HEK293 (cell line): ENCODE data around the gene OR10A3.

Experiments
- CTCF ChIA-PET: fragments of 350-600 bp; formaldehyde crosslinking; extraction: SDS; loops from one replicate; lab custom pipeline; 2021; ENCODE audit warnings: antibody characterized with exemption; lab: Yijun Ruan, JAX
- POLR2A ChIA-PET: fragments of 300-600 bp; formaldehyde crosslinking; extraction: SDS; loops from one replicate; lab custom pipeline; 2020; ENCODE audit warnings: antibody characterized with exemption, inconsistent platforms; lab: Yijun Ruan, JAX
- H3K27ac ChIP-seq: fragments of 200-500 bp; sonication (Bioruptor generic); 2 replicates; pipeline ENCODE4 v1.5.1; 2014; ENCODE audit warnings: low read depth, low read length, control low read depth, inconsistent platforms; ENCODE audit errors: extremely low read depth
- H3K36me3 ChIP-seq, 2 experiments: fragments of 200-500 bp in 1 of 2; sonication (Bioruptor generic) in 1 of 2; 1 replicate in 1 of 2; 2 replicates in 1 of 2; pipeline ENCODE4 v1.5.1; 2014 to 2017; ENCODE audit warnings: inconsistent platforms in 2 of 2, low read length in 2 of 2; ENCODE audit not compliant: control insufficient read depth in 2 of 2, insufficient read depth in 1 of 2
- H3K4me1 ChIP-seq: fragments of 200-500 bp; sonication (Bioruptor generic); 2 replicates; pipeline ENCODE4 v1.5.1; 2014; ENCODE audit warnings: mild to moderate bottlenecking, low read length, inconsistent platforms; ENCODE audit not compliant: control insufficient read depth, insufficient read depth
- H3K4me3 ChIP-seq: 2 replicates; pipeline ENCODE4 v1.5.1; 2011; ENCODE audit warnings: low read depth, mild to moderate bottlenecking, control low read depth, low read length, moderate library complexity
- H3K9me3 ChIP-seq: fragments of 200-500 bp; sonication (Bioruptor generic); 2 replicates; pipeline ENCODE4 v1.5.1; 2014; ENCODE audit warnings: low read depth, low read length, inconsistent platforms; ENCODE audit not compliant: control insufficient read depth, insufficient read depth
- FEZF1 ChIP-seq: fragments of 450-650 bp; formaldehyde crosslinking; IDR thresholded peaks from 2 replicates; pipeline ENCODE4 v1.5.1; 2016; ENCODE audit warnings: missing biosample characterization, missing genetic modification characterization
- GLI4 ChIP-seq: fragments of 450-650 bp; formaldehyde crosslinking; IDR thresholded peaks from 2 replicates; pipeline ENCODE4 v1.5.1; 2016; ENCODE audit warnings: missing biosample characterization, missing genetic modification characterization
- GLIS1 ChIP-seq: fragments of 450-650 bp; formaldehyde crosslinking; IDR thresholded peaks from 2 replicates; pipeline ENCODE4 v1.5.1; 2016; ENCODE audit warnings: missing biosample characterization, missing genetic modification characterization
- KLF10 ChIP-seq: fragments of 450-650 bp; IDR thresholded peaks from 2 replicates; pipeline ENCODE4 v1.5.1; 2018; ENCODE audit warnings: missing biosample characterization, mild to moderate bottlenecking, missing genetic modification characterization
- KLF8 ChIP-seq: fragments of 450-650 bp; formaldehyde crosslinking; IDR thresholded peaks from 2 replicates; pipeline ENCODE4 v1.5.1; 2016; ENCODE audit warnings: missing biosample characterization, missing genetic modification characterization
- MEIS1 ChIP-seq: sonication (generic); formaldehyde crosslinking; IDR thresholded peaks from 2 replicates; pipeline ENCODE4 v1.8.1; 2022; ENCODE audit warnings: missing genetic modification reagents, mild to moderate bottlenecking, borderline replicate concordance
- SCRT2 ChIP-seq: fragments of 450-650 bp; formaldehyde crosslinking; IDR thresholded peaks from 2 replicates; pipeline ENCODE4 v1.5.1; 2016; ENCODE audit warnings: missing biosample characterization, missing genetic modification characterization
- ZBTB21 ChIP-seq: fragments of 450-650 bp; formaldehyde crosslinking; IDR thresholded peaks from 2 replicates; pipeline ENCODE4 v1.5.1; 2017; ENCODE audit warnings: missing biosample characterization, missing genetic modification characterization
- ZFP3 ChIP-seq: fragments of 450-650 bp; formaldehyde crosslinking; IDR thresholded peaks from 2 replicates; pipeline ENCODE4 v1.5.1; 2016; ENCODE audit warnings: low read depth, missing biosample characterization, missing genetic modification characterization
- ZNF175 ChIP-seq: fragments of 450-650 bp; formaldehyde crosslinking; IDR thresholded peaks from 2 replicates; pipeline ENCODE4 v1.5.1; 2016; ENCODE audit warnings: missing biosample characterization, missing genetic modification characterization
- ZNF239 ChIP-seq: fragments of 450-650 bp; formaldehyde crosslinking; IDR thresholded peaks from 2 replicates; pipeline ENCODE4 v1.5.1; 2016; ENCODE audit warnings: missing biosample characterization, missing genetic modification characterization
- ZNF266 ChIP-seq: fragments of 450-650 bp; formaldehyde crosslinking; IDR thresholded peaks from 2 replicates; pipeline ENCODE4 v1.5.1; 2016; ENCODE audit warnings: missing biosample characterization, missing genetic modification characterization, low read depth
- ZNF404 ChIP-seq: fragments of 450-650 bp; formaldehyde crosslinking; IDR thresholded peaks from 2 replicates; pipeline ENCODE4 v1.5.1; 2017; ENCODE audit warnings: missing biosample characterization, missing genetic modification characterization
- ZNF501 ChIP-seq: fragments of 450-650 bp; formaldehyde crosslinking; IDR thresholded peaks from 2 replicates; pipeline ENCODE4 v1.5.1; 2016; ENCODE audit warnings: missing biosample characterization, missing genetic modification characterization
- ZNF658 ChIP-seq: fragments of 450-650 bp; formaldehyde crosslinking; IDR thresholded peaks from 2 replicates; pipeline ENCODE4; 2016; ENCODE audit warnings: missing biosample characterization, missing genetic modification characterization
- ZNF830 ChIP-seq: fragments of 450-650 bp; IDR thresholded peaks from 2 replicates; pipeline ENCODE4 v1.5.0; 2018; ENCODE audit warnings: missing biosample characterization, missing genetic modification characterization, low read depth, mild to moderate bottlenecking, moderate library complexity
- ZNF837 ChIP-seq: fragments of 450-650 bp; formaldehyde crosslinking; IDR thresholded peaks from 2 replicates; pipeline ENCODE4 v1.5.1; 2016; ENCODE audit warnings: missing biosample characterization, missing genetic modification characterization
- ZNF843 ChIP-seq: fragments of 450-650 bp; formaldehyde crosslinking; IDR thresholded peaks from 2 replicates; pipeline ENCODE4 v1.5.1; 2016; ENCODE audit warnings: missing biosample characterization, missing genetic modification characterization
- TF ChIP-seq, protein P1 (sequence below): fragments of 450-650 bp; formaldehyde crosslinking; IDR thresholded peaks from 2 replicates; pipeline ENCODE4 v1.5.1; 2016; ENCODE audit warnings: missing biosample characterization, missing genetic modification characterization, low read depth
- TF ChIP-seq, protein P2 (sequence below): fragments of 450-650 bp; formaldehyde crosslinking; optimal IDR thresholded peaks from 2 replicates; pipeline ENCODE3; 2016; ENCODE audit warnings: missing biosample characterization, mild to moderate bottlenecking, missing genetic modification characterization
- TF ChIP-seq, protein P3 (sequence below): fragments of 450-650 bp; formaldehyde crosslinking; IDR thresholded peaks from 2 replicates; pipeline ENCODE4 v1.5.1; 2016; ENCODE audit warnings: missing biosample characterization, missing genetic modification characterization
- TF ChIP-seq, protein P4 (sequence below): fragments of 450-650 bp; IDR thresholded peaks from 2 replicates; pipeline ENCODE4 v1.5.1; 2018; ENCODE audit warnings: missing biosample characterization, missing genetic modification characterization

OR10A3 gene

DNA sequence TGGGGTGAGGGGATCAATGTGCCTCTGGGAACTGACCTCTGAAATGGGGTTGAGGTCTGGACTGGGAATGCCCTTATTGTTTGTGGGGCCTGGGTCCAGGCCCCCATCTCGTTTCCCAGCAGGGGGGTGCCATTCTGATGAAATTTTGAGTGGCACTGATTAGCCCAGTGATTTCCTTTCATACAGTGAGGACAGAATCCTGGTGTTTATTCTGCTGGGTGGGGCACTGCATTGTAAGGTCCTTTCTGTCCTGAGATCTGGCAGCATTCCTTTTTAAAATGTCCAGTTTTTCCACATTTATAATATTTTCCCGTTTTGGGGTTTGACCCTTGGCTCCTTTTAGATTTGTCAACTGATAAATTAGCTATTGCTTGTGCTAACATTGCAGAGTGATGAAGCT lies 37.6 kb downstream of the OR10A3 start (continued):
- no peak for TF ChIP-seq ZNF830 (tag by site-specific recombination)
- TF ChIP-seq KLF10 (tag by site-specific recombination): no peak
- TF ChIP-seq ZFP3: no peak
- no peak for TF ChIP-seq MEIS1 (CRISPR knock-in tag)
- TF ChIP-seq, protein P1, sequence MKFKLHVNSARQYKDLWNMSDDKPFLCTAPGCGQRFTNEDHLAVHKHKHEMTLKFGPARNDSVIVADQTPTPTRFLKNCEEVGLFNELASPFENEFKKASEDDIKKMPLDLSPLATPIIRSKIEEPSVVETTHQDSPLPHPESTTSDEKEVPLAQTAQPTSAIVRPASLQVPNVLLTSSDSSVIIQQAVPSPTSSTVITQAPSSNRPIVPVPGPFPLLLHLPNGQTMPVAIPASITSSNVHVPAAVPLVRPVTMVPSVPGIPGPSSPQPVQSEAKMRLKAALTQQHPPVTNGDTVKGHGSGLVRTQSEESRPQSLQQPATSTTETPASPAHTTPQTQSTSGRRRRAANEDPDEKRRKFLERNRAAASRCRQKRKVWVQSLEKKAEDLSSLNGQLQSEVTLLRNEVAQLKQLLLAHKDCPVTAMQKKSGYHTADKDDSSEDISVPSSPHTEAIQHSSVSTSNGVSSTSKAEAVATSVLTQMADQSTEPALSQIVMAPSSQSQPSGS (tag by site-specific recombination): no peak
- no peak for TF ChIP-seq ZNF837 (tag by site-specific recombination)
- no peak for TF ChIP-seq ZNF501 (tag by site-specific recombination)
- TF ChIP-seq, all 188 proteins: peak for 0

DNA sequence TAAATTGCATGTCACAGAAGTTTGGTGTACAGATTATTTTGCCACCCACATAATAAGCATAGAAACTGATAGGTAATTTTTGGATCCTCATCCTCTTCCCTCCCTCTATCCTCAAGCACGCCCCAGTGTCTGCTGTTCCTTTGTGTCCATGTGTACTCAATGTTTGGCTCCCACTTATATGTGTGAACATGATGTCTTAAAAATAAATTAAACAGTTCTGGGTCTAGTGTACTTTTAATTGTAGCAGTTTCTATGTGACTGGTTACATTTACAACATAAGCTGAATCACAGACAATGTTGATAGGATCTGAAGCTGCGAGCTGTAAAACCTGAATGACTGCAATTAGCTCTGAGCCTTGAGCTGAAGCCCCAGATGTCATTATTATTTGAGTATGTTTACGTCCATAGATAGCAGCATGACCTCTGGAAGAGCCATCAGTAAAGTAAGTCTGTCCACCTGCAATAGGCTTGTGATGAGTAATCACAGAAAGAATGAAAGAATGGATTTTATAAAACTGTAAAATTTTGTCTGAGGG lies 40.1 kb downstream of the OR10A3 start:
- H3K27ac ChIP-seq: no peak overlapping the region
- H3K9me3 ChIP-seq: no peaks in the 10 kb centered on the region
- no peaks in the 10 kb centered on the region for H3K36me3 ChIP-seq
- no peaks in the 10 kb centered on the region for H3K4me1 ChIP-seq
- H3K4me3 ChIP-seq: no peak overlapping the region
- TF ChIP-seq SCRT2 (tag by site-specific recombination): no peak
- TF ChIP-seq, protein P2, sequence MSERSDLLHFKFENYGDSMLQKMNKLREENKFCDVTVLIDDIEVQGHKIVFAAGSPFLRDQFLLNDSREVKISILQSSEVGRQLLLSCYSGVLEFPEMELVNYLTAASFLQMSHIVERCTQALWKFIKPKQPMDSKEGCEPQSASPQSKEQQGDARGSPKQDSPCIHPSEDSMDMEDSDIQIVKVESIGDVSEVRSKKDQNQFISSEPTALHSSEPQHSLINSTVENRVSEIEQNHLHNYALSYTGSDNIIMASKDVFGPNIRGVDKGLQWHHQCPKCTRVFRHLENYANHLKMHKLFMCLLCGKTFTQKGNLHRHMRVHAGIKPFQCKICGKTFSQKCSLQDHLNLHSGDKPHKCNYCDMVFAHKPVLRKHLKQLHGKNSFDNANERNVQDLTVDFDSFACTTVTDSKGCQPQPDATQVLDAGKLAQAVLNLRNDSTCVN (tag by site-specific recombination): no peak
- no peak for TF ChIP-seq KLF8 (tag by site-specific recombination)
- no peak for TF ChIP-seq ZNF239
- no peak for TF ChIP-seq FEZF1 (tag by site-specific recombination)
- no peak for TF ChIP-seq ZNF843 (tag by site-specific recombination)
- TF ChIP-seq ZBTB21 (tag by site-specific recombination): no peak
- TF ChIP-seq ZNF404 (tag by site-specific recombination): no peak
- TF ChIP-seq GLI4 (tag by site-specific recombination): no peak
- TF ChIP-seq, protein P3, sequence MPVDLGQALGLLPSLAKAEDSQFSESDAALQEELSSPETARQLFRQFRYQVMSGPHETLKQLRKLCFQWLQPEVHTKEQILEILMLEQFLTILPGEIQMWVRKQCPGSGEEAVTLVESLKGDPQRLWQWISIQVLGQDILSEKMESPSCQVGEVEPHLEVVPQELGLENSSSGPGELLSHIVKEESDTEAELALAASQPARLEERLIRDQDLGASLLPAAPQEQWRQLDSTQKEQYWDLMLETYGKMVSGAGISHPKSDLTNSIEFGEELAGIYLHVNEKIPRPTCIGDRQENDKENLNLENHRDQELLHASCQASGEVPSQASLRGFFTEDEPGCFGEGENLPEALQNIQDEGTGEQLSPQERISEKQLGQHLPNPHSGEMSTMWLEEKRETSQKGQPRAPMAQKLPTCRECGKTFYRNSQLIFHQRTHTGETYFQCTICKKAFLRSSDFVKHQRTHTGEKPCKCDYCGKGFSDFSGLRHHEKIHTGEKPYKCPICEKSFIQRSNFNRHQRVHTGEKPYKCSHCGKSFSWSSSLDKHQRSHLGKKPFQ (tag by site-specific recombination): no peak
- TF ChIP-seq GLIS1: no peak
- TF ChIP-seq ZNF658 (tag by site-specific recombination): no peak
- TF ChIP-seq MEIS1 (CRISPR knock-in tag): no peak
- TF ChIP-seq, protein P4, sequence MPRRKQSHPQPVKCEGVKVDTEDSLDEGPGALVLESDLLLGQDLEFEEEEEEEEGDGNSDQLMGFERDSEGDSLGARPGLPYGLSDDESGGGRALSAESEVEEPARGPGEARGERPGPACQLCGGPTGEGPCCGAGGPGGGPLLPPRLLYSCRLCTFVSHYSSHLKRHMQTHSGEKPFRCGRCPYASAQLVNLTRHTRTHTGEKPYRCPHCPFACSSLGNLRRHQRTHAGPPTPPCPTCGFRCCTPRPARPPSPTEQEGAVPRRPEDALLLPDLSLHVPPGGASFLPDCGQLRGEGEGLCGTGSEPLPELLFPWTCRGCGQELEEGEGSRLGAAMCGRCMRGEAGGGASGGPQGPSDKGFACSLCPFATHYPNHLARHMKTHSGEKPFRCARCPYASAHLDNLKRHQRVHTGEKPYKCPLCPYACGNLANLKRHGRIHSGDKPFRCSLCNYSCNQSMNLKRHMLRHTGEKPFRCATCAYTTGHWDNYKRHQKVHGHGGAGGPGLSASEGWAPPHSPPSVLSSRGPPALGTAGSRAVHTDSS: no peak
- TF ChIP-seq ZNF175 (tag by site-specific recombination): no peak
- TF ChIP-seq ZNF266 (tag by site-specific recombination): no peak
- TF ChIP-seq, all 188 proteins: peak for 0
- ChIA-PET CTCF (interaction anchor here (1.2 to 1.6 kb wide), 2 partner anchors 9 to 86 kb away, joined by 8 read pairs; partner anchors contain the start of gene EIF3F), POLR2A (no interaction called here)
